Measurements from ENCODE around the gene GSTT4.
"Not testable (repeated sequence)": the region's sequence is repeated elsewhere in the genome, so short reads cannot be mapped to it uniquely, and the experiment has no call there.

DNA sequence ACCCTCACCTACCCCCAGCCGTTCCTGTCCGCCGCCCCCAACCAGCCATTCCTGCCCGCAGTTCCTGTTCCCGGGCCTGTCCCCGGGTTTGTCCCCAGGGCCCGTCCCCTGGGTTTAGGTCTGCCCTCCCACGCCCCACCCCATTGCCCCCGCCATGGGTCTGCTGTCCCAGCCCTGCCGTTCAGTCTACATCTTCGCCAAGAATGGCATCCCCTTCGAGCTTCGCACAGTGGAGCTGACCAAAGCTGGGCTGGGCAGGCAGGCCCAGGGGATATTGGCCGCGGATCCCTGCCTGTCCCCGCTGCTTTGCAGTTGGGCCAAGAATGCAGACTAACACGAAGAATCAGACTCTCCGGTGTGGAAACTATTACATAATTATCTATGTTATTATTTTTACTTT lies 55.5 kb downstream of the GSTT4 start:
- TF ChIP-seq POLR2A (IDR thresholded peaks at IDR 0.05) = not testable (repeated sequence)
- TF ChIP-seq, protein P1, sequence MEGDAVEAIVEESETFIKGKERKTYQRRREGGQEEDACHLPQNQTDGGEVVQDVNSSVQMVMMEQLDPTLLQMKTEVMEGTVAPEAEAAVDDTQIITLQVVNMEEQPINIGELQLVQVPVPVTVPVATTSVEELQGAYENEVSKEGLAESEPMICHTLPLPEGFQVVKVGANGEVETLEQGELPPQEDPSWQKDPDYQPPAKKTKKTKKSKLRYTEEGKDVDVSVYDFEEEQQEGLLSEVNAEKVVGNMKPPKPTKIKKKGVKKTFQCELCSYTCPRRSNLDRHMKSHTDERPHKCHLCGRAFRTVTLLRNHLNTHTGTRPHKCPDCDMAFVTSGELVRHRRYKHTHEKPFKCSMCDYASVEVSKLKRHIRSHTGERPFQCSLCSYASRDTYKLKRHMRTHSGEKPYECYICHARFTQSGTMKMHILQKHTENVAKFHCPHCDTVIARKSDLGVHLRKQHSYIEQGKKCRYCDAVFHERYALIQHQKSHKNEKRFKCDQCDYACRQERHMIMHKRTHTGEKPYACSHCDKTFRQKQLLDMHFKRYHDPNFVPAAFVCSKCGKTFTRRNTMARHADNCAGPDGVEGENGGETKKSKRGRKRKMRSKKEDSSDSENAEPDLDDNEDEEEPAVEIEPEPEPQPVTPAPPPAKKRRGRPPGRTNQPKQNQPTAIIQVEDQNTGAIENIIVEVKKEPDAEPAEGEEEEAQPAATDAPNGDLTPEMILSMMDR (IDR thresholded peaks at IDR 0.05) = not testable (repeated sequence)
